ENCODE results near the gene STARD3NL.

DNA sequence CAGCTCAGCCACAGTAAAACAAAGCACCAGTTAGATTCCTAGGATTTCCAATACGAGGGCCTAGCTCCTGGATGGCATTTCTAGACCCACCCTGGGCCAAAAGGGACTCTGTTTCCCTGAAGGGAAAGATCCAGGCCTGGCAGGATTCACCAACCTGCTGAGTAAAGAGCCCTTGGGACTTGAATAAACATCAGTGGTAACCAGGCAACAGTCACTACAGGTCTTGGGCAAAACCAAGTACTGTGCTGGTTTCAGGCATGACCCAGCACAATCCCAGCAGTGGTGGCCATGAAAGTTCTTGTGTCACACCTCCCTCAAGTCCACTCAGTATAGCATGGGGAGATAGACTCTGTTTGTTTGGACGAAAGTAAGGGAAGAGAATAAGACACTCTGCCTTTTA is 31.0 kb upstream of the STARD3NL start:
- TF ChIP-seq POLR2AphosphoS5 (IDR thresholded peaks at IDR 0.05; ENCODE audit: borderline replicate concordance, low read depth, low read length) (no peak), EZH2 (IDR thresholded peaks at IDR 0.05) (no peak)
